Muscle of leg (tissue), 11 donors: ENCODE measurements around the gene IFIH1. TPM values are rescaled to one million over a fixed set of nuclear protein-coding genes. Genes with fewer than 3 reads are reported as not detected.

ENCODE experiments used
- DNase-seq: peaks from one replicate; pipeline ENCODE4 v3.0.0; 2013
- H3K27ac ChIP-seq: one replicate; pipeline ENCODE4 v1.5.1; 2013; ENCODE audit warnings: mild to moderate bottlenecking, low read length, control low read depth
- H3K27me3 ChIP-seq: one replicate; pipeline ENCODE4 v1.6.1; 2013; ENCODE audit warnings: low read length; ENCODE audit not compliant: control insufficient read depth, insufficient read depth
- H3K36me3 ChIP-seq: one replicate; pipeline ENCODE4 v1.6.1; 2013; ENCODE audit warnings: low read length; ENCODE audit not compliant: control insufficient read depth, insufficient read depth
- H3K4me1 ChIP-seq: one replicate; pipeline ENCODE4 v1.6.1; 2013; ENCODE audit warnings: low read length; ENCODE audit not compliant: control insufficient read depth, insufficient read depth
- H3K4me3 ChIP-seq: one replicate; pipeline ENCODE4 v1.5.1; 2013; ENCODE audit warnings: low read length, control low read depth
- H3K9me3 ChIP-seq: replicated peaks from 2 replicates; pipeline ENCODE4 v1.6.1; 2013; ENCODE audit warnings: low read depth, low read length; ENCODE audit not compliant: control insufficient read depth
- WGBS: methylation state at CpG from one replicate; pipeline ENCODE4 v1.1.5; 2013; ENCODE audit warnings: missing lambda C conversion rate; ENCODE audit not compliant: insufficient coverage; 5-methylcytosine and 5-hydroxymethylcytosine counted together
- polyA plus RNA-seq, 8 donors: library from polyadenylated mRNA; unstranded; fragments of 120-200 nt; gene quantifications; one replicate each; pipeline versions ENCODE4 v1.2.1 to v1.2.3, GENCODE V29; 2013; ENCODE audit warnings: inconsistent platforms in 1 of 8, low replicate concordance in 1 of 8; ENCODE audit not compliant: insufficient read length in 8 of 8, insufficient read depth in 1 of 8
- total RNA-seq: library from RNA; stranded (reverse); fragments of 120-200 nt; gene quantifications from one replicate; pipeline ENCODE4 v1.2.4, GENCODE V29; 2013

The IFIH1 gene
- total and polyA plus RNA-seq, 9 donors, result 2.0 to 3.9 (median 2.8) TPM

GRCh38 chr2:162330881-162331280 is 12.4 kb upstream of the IFIH1 start:
- H3K27ac ChIP-seq, result no peak overlapping the region
- no peak overlapping the region for H3K4me3 ChIP-seq
- H3K4me1 ChIP-seq, result no peaks in the 10 kb centered on the region
- no peak for DNase-seq
- WGBS, result no CpG with 5 or more reads among the region's 1 CpG
- H3K27me3 ChIP-seq, result no peaks in the 10 kb centered on the region
- H3K36me3 ChIP-seq, result no peaks in the 10 kb centered on the region
- H3K9me3 ChIP-seq, result peaks cover 6% of the 10 kb centered on the region

DNA sequence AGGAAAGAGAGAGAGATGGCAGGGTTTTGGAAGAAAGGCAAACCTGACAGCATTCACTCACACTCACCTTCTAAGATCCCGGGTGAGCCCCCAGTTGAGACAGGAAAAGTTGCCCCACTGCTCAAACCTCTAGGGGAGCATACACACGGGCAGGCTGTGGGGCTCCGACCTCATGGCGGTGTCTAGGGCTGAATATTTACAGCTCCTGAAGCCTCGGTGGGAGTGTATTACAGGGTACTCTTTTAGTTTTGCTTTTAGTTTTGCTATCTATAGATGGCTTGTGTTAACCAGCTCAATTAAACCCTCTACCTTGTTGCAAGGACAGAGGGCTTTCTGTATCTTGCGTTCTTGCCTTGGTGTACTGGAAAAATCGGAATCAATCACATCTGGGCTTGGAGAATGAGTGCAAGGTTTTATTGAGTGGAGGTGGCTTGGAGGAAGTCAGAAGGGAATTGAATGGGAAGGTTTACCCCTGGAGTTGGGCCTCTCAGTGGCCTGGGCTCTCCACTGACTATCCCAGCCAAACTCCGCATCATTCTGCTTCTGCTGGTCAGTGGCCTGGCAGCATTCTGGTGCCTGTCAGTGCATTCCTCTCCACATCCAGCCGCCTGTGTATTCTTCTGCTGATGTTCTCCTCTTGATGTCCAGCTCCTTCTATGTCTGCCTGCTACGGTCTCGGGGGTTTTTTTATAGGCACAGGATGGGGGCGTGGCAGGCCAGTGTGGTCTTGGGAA is 10.1 kb upstream of the IFIH1 start:
- H3K27me3 ChIP-seq, result no peaks in the 10 kb centered on the region
- 63% methylated on average over 6 of the region's 12 CpGs for WGBS
- DNase-seq, result no peak
- peaks cover 6% of the 10 kb centered on the region for H3K9me3 ChIP-seq
- no peaks in the 10 kb centered on the region for H3K36me3 ChIP-seq
- H3K4me3 ChIP-seq, result no peak overlapping the region
- no peaks in the 10 kb centered on the region for H3K4me1 ChIP-seq
- H3K27ac ChIP-seq, result no peak overlapping the region

- Histone ChIP-seq H3K4me1 (no peaks in the 10 kb centered on the region), H3K36me3 (no peaks in the 10 kb centered on the region), H3K9me3 (peaks cover 6% of the 10 kb centered on the region), H3K27me3 (no peaks in the 10 kb centered on the region), H3K27ac (no peak overlapping the region), H3K4me3 (no peak overlapping the region)
- no peak for DNase-seq
- WGBS, result 94% methylated on average over 11 of the region's 15 CpGs
Measured at GRCh38 chr2:162327806-162328205, 9.3 kb upstream of the IFIH1 start.

DNA sequence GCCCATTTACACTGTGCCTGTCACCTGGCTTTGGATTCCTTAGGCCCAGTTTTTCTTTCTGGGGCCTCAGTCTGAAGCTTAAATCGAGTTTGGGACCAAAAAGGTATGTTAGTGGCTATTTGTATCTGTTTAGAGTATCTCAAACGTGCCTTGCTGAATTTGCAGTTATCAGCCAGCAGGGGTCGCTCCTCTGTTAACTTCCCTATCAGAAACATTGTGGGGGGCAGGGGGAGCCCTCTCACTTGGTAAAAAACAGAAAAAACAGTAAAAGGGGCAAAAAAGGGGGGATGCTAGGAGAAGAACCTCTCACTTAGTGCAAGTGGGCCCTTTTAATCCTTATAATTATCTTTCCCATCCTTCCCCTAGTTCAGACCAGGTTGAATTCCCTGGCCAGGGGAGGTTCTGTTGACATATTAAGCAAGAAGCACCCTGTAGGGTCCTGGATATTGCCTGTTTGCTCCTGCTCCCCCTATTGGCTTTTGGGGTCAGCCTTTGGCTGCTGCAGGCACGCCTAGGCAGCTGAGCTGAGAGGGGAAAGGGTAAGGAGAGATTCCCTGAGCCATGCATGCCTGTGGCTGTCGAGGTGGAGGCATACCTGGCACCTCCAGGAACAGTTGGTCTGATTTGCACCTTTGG is 8.8 kb upstream of the IFIH1 start:
- H3K9me3 ChIP-seq, result peaks cover 6% of the 10 kb centered on the region
- WGBS, result 83% methylated on average over 1 of the region's 5 CpGs

GRCh38 chr2:162324953-162325352 is 6.5 kb upstream of the IFIH1 start:
- Histone ChIP-seq H3K4me3 (no peak overlapping the region), H3K27ac (no peak overlapping the region), H3K9me3 (peaks cover 6% of the 10 kb centered on the region), H3K36me3 (no peaks in the 10 kb centered on the region), H3K27me3 (no peaks in the 10 kb centered on the region), H3K4me1 (no peaks in the 10 kb centered on the region)
- DNase-seq, result no peak
- 83% methylated on average over 1 of the region's 1 CpG for WGBS

More for the DNA sequence above, 8.8 kb upstream of the IFIH1 start:
- Histone ChIP-seq H3K4me1 (no peaks in the 10 kb centered on the region), H3K36me3 (no peaks in the 10 kb centered on the region), H3K27ac (no peak overlapping the region), H3K27me3 (no peaks in the 10 kb centered on the region), H3K4me3 (no peak overlapping the region)
- no peak for DNase-seq

GRCh38 chr2:162320864-162321517 is 2.5 kb upstream of the IFIH1 start:
- WGBS, result no CpG with 5 or more reads among the region's 1 CpG
- no peaks in the 10 kb centered on the region for H3K9me3 ChIP-seq
- H3K27ac ChIP-seq, result no peak overlapping the region
- no peak for DNase-seq
- H3K27me3 ChIP-seq, result no peaks in the 10 kb centered on the region
- H3K4me1 ChIP-seq, result peaks cover 7% of the 10 kb centered on the region
- no peak overlapping the region for H3K4me3 ChIP-seq
- H3K36me3 ChIP-seq, result no peaks in the 10 kb centered on the region

- H3K4me3 ChIP-seq, result peak overlapping the region; percentile 62
- H3K36me3 ChIP-seq, result no peaks in the 10 kb centered on the region
- no peak for DNase-seq
- whole genome bisulfite sequencing, result 56% methylated on average over 12 of the region's 16 CpGs
- peak overlapping the region; percentile 88 for H3K27ac ChIP-seq
- peaks cover 9% of the 10 kb centered on the region for H3K4me1 ChIP-seq
- no peaks in the 10 kb centered on the region for H3K9me3 ChIP-seq
- no peaks in the 10 kb centered on the region for H3K27me3 ChIP-seq
Measured at GRCh38 chr2:162317861-162318327, 590 bp downstream of the IFIH1 start.

GRCh38 chr2:162317058-162317742 is 1.3 kb downstream of the IFIH1 start:
- H3K36me3 ChIP-seq, result no peaks in the 10 kb centered on the region
- H3K4me3 ChIP-seq, result peak overlapping the region; percentile 62
- H3K27ac ChIP-seq, result no peak overlapping the region
- DNase-seq, result no peak
- no peaks in the 10 kb centered on the region for H3K27me3 ChIP-seq
- H3K4me1 ChIP-seq, result peaks cover 9% of the 10 kb centered on the region
- no peaks in the 10 kb centered on the region for H3K9me3 ChIP-seq
- WGBS, result 100% methylated on average over 1 of the region's 3 CpGs

- Histone ChIP-seq H3K4me3 (peak overlapping the region; percentile 62), H3K9me3 (no peaks in the 10 kb centered on the region), H3K27me3 (no peaks in the 10 kb centered on the region), H3K4me1 (peaks cover 9% of the 10 kb centered on the region), H3K36me3 (no peaks in the 10 kb centered on the region), H3K27ac (no peak overlapping the region)
- no peak for DNase-seq
- 100% methylated on average over 1 of the region's 2 CpGs for WGBS
Measured at GRCh38 chr2:162316590-162316989, 1.9 kb downstream of the IFIH1 start.

DNA sequence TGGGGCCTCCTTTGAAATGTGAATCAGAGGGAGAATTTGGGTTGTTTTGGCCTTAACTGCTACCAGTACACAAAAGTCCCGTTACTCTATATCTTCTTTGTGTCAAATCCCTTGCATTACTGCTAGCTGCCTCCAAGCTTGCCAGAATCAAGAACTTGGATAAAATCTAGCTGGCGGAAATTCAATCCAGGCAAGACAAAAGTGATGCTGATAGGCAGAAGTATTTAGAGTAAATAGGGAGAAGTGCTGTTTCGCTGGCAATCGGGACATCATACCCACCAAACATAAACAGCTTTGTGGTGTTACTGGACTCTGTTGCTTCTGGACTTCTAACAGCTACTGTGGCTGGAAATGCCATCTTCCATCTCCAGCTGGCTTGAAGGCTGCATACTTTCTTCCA is 2.5 kb downstream of the IFIH1 start:
- H3K27ac ChIP-seq, result no peak overlapping the region
- H3K9me3 ChIP-seq, result no peaks in the 10 kb centered on the region
- H3K36me3 ChIP-seq, result no peaks in the 10 kb centered on the region
- H3K27me3 ChIP-seq, result no peaks in the 10 kb centered on the region
- DNase-seq, result no peak
- H3K4me1 ChIP-seq, result peaks cover 9% of the 10 kb centered on the region
- no CpG with 5 or more reads among the region's 4 CpGs for WGBS
- H3K4me3 ChIP-seq, result peak overlapping the region; percentile 14
